Activated naive CD8-positive, alpha-beta T cell treated with anti-CD3 and anti-CD28 coated beads, Interleukin-2, amount 50 U/mL, for 24 hours (primary cell): ENCODE data around the gene AFAP1.

Source experiments
- ATAC-seq: fragments of 150-1000 bp; cut with Tn5 transposase; one replicate; pipeline ENCODE4 v1.10.0; 2021
- DNase-seq: peaks from one replicate; pipeline ENCODE4 v3.0.0; 2021
- H3K27ac Mint-ChIP-seq: one replicate; pipeline ENCODE4 v1.8.0; 2021; ENCODE audit warnings: mild to moderate bottlenecking, mixed read lengths
- H3K27me3 Mint-ChIP-seq: one replicate; pipeline ENCODE4 v1.8.0; 2021; ENCODE audit warnings: mixed read lengths
- H3K36me3 Mint-ChIP-seq: one replicate; pipeline ENCODE4 v1.8.0; 2021; ENCODE audit warnings: low read depth, mixed read lengths
- H3K4me1 Mint-ChIP-seq: one replicate; pipeline ENCODE4 v1.8.0; 2021; ENCODE audit warnings: mixed read lengths
- H3K4me3 Mint-ChIP-seq: one replicate; pipeline ENCODE4 v1.8.0; 2021; ENCODE audit warnings: mild to moderate bottlenecking, moderate library complexity, mixed read lengths
- H3K9me3 Mint-ChIP-seq: one replicate; pipeline ENCODE4 v1.8.0; 2021; ENCODE audit warnings: mixed read lengths

AFAP1 gene

GRCh38 chr4:7868892-7869471, 70.7 kb downstream of the AFAP1 start:
- ATAC-seq (no peak), DNase-seq (no peak)
- no peak overlapping the region for H3K4me3 Mint-ChIP-seq
- H3K36me3 Mint-ChIP-seq = peaks cover 8% of the 10 kb centered on the region
- H3K27ac Mint-ChIP-seq = peak overlapping the region; percentile 53
- H3K9me3 Mint-ChIP-seq = peaks cover 4% of the 10 kb centered on the region
- H3K4me1 Mint-ChIP-seq = peaks cover 23% of the 10 kb centered on the region
- peaks cover 1% of the 10 kb centered on the region for H3K27me3 Mint-ChIP-seq

DNA sequence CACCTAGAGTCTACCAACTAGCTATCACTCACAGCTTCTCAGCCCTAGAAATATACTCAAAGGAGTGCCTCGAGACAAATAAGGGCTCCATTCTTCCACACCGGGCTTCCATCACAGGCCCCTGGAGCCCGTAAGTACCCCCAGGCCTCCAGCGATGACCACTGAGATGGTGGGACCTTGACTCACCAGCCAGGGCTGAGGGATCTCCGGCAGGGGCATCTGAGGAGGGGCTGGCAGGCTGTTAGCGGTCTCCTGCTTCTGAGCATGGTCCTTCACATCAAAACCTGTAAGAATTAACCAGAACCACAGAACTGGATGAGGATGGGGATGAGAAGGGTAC, 71.3 kb downstream of the AFAP1 start:
- Mint-ChIP-seq H3K36me3 (peaks cover 8% of the 10 kb centered on the region), H3K9me3 (peaks cover 8% of the 10 kb centered on the region), H3K4me1 (peaks cover 21% of the 10 kb centered on the region), H3K4me3 (no peak overlapping the region), H3K27ac (peak overlapping the region; percentile 53), H3K27me3 (peaks cover 4% of the 10 kb centered on the region)
- no peak for ATAC-seq
- no peak for DNase-seq

DNA sequence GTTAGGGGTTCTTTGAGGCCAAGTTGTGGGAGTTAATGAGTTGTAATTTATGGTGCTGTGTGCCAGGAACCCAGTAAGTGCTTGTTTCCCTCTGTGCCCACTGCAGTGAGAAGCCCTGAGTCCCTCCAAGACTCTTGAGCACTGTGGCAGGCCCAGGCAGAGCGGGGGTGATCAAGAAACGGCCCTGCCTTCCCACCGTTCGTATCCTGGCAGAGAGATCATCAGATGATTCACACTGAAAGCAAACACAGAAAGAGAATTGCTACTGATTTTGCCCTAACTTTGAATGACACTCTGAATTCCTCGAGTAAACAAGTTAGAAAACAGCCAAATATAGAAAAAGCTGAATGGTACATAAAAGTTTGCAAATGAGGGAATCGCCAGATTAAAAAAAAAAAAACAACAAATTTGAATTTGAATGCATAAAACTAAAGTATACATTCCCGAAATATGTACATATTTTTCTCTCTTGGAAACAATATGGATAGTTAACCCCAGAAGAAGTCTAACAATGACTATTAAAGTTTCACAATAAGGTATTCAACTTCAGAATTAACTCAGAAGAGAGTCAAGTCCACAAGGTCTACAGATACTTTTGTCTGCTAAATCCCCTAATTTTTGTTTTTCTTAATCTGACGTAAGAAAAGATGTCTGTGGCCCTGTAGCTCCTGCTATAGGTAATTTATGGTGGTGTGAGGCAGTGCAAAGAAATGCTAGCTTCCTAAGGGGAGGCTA, 71.8 kb downstream of the AFAP1 start:
- DNase-seq (no peak), ATAC-seq (peak; percentile 13)
- Mint-ChIP-seq H3K4me3 (no peak overlapping the region), H3K4me1 (peaks cover 21% of the 10 kb centered on the region), H3K9me3 (peaks cover 8% of the 10 kb centered on the region), H3K36me3 (peaks cover 8% of the 10 kb centered on the region), H3K27me3 (peaks cover 4% of the 10 kb centered on the region), H3K27ac (peak overlapping the region; percentile 43)

DNA sequence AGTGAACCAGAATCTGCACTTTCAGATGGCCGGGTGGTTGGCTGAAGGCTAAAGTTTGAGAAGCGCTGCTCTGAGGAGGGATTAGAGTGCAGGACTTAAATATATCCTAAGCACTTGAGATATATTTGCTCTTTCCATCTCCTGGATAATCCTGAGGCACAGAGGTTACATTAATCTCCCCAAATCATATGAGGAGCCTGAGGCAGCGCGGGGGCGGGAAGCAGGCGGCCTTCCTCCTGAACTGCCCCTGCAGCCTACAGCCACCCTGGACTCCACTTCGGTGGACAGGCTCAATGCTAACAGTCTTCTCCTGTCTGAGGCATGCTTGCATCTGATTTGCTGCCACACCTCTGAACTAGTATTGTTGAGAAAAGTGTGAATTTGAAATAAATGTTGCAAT, 72.5 kb downstream of the AFAP1 start:
- ATAC-seq (no peak), DNase-seq (no peak)
- H3K4me3 Mint-ChIP-seq = no peak overlapping the region
- H3K36me3 Mint-ChIP-seq = peaks cover 8% of the 10 kb centered on the region
- H3K27ac Mint-ChIP-seq = no peak overlapping the region
- H3K9me3 Mint-ChIP-seq = peaks cover 8% of the 10 kb centered on the region
- peaks cover 4% of the 10 kb centered on the region for H3K27me3 Mint-ChIP-seq
- peaks cover 21% of the 10 kb centered on the region for H3K4me1 Mint-ChIP-seq

DNA sequence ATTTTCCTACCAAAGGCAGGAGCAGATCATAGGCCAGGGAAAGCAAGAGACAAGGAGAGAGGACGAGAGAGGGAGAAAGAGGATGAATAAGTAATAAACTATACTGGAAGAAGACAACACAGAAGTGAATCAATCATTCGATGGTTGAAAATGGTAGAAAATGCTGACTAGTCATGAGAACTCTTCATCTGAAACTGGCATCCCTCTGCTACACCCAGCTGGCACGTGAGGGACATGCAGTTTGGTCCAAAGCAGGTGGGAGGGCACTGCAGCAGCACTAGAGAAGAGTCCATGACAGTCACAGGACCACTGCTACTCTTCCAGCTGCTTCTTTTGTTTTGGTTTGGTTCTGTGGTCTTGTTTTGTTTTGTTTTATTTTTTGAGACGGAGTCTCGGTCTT, 74.1 kb downstream of the AFAP1 start:
- Mint-ChIP-seq H3K27ac (no peak overlapping the region), H3K27me3 (peaks cover 4% of the 10 kb centered on the region), H3K9me3 (peaks cover 8% of the 10 kb centered on the region), H3K4me1 (peaks cover 21% of the 10 kb centered on the region), H3K36me3 (peaks cover 8% of the 10 kb centered on the region), H3K4me3 (no peak overlapping the region)
- ATAC-seq = no peak
- no peak for DNase-seq

DNA sequence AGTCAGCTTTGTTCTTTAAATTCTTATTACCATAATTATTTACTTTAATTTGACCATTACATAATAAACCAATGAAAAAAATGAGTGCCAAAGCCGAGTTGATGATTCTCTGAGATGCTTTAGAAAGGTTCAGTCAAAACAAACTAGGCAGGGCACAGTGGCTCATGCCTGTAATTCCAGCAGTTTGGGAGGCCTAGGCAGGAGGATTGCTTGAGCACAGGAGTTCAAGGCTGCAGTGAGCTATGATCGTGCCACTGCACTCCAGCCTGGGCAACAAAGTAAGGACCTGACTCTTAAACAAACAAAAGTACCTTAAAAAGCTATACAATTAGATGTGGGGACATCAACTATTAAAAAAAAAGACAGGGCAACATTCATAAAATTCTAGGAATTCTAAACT, 75.0 kb downstream of the AFAP1 start:
- peaks cover 8% of the 10 kb centered on the region for H3K36me3 Mint-ChIP-seq
- H3K4me3 Mint-ChIP-seq = no peak overlapping the region
- no peak overlapping the region for H3K27ac Mint-ChIP-seq
- no peak for ATAC-seq
- H3K9me3 Mint-ChIP-seq = peaks cover 8% of the 10 kb centered on the region
- peaks cover 21% of the 10 kb centered on the region for H3K4me1 Mint-ChIP-seq
- DNase-seq = no peak
- peaks cover 4% of the 10 kb centered on the region for H3K27me3 Mint-ChIP-seq

DNA sequence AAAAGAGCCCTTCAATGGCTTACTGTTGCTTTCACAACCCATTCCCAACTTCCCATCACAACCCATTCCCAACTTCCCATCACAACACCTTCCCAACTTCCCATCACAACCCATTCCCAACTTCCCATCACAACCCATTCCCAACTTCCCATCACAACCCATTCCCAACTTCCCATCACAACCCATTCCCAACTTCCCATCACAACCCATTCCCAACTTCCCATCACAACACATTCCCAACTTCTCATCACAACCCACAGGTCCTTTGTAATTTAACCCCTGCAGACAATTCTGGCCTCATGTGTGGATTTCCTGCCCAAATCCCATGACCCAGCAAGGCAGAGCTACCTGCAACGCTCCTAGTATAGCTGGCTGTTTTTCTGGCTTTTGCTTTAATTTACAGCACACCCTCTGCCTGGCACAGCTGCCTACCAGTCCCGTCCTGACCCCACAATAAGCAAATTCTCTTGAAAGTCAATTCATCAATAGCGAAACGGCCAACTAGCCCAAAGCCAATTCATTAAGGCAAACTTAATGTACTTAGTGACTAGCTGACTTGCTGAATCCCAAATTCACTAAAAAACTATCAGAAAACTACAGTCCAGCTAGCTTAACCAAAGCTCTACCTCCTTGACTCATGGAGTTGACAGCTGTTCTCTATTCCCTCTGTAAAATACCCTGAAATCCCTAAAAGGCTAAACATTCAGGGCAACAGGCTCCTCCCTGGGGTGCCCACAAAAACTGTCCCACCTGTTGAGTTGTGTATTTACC, 75.6 kb downstream of the AFAP1 start:
- Mint-ChIP-seq H3K27ac (peak overlapping the region; percentile 87), H3K27me3 (peaks cover 4% of the 10 kb centered on the region), H3K4me3 (peak overlapping the region; percentile 58), H3K9me3 (peaks cover 8% of the 10 kb centered on the region), H3K4me1 (peaks cover 21% of the 10 kb centered on the region), H3K36me3 (peaks cover 8% of the 10 kb centered on the region)
- DNase-seq = no peak
- peak; percentile 69 for ATAC-seq

DNA sequence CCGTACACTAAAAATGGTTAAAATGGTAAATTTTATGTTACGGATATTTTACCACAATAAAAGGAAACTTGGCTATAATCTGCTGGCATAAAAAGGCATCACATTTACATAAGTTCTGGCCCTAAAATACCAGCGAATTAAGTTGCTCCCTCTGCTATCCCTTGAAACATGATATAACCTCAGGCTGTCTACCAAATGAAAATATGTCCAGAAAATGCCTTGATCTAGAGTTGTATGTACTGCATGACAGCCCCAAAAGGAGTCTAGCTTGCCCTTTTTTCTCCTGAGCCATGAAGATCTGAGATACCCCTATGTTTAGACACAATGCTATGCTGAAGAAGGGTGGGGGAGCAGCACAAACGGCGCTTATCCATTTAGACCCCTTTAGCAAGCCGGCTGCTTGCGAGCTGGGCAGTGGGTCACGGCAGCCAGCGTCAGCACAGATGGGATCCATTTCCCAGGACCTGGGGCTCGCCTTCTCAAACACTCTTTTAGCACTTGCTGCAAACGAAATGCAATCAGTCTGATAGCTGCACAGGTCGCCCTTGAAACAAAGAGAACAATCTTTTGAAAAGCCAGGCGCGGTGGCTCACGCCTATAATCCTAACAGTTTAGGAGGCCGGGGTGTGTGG, 77.0 kb downstream of the AFAP1 start:
- DNase-seq (no peak), ATAC-seq (no peak)
- peaks cover 19% of the 10 kb centered on the region for H3K4me1 Mint-ChIP-seq
- H3K27ac Mint-ChIP-seq = no peak overlapping the region
- H3K36me3 Mint-ChIP-seq = peaks cover 8% of the 10 kb centered on the region
- peaks cover 8% of the 10 kb centered on the region for H3K9me3 Mint-ChIP-seq
- no peak overlapping the region for H3K4me3 Mint-ChIP-seq
- peaks cover 4% of the 10 kb centered on the region for H3K27me3 Mint-ChIP-seq

- DNase-seq (no peak), ATAC-seq (no peak)
- peaks cover 4% of the 10 kb centered on the region for H3K27me3 Mint-ChIP-seq
- peaks cover 8% of the 10 kb centered on the region for H3K9me3 Mint-ChIP-seq
- H3K4me3 Mint-ChIP-seq = no peak overlapping the region
- H3K4me1 Mint-ChIP-seq = peaks cover 25% of the 10 kb centered on the region
- H3K27ac Mint-ChIP-seq = no peak overlapping the region
- H3K36me3 Mint-ChIP-seq = peaks cover 8% of the 10 kb centered on the region
These were observed 78.2 kb downstream of the AFAP1 start for GRCh38 chr4:7861440-7861881.

- Mint-ChIP-seq H3K27me3 (peaks cover 4% of the 10 kb centered on the region), H3K36me3 (peaks cover 8% of the 10 kb centered on the region), H3K9me3 (peaks cover 8% of the 10 kb centered on the region), H3K4me1 (peaks cover 33% of the 10 kb centered on the region), H3K4me3 (no peak overlapping the region), H3K27ac (no peak overlapping the region)
- DNase-seq (no peak), ATAC-seq (no peak)
These were observed 79.0 kb downstream of the AFAP1 start for GRCh38 chr4:7860600-7861163.

DNA sequence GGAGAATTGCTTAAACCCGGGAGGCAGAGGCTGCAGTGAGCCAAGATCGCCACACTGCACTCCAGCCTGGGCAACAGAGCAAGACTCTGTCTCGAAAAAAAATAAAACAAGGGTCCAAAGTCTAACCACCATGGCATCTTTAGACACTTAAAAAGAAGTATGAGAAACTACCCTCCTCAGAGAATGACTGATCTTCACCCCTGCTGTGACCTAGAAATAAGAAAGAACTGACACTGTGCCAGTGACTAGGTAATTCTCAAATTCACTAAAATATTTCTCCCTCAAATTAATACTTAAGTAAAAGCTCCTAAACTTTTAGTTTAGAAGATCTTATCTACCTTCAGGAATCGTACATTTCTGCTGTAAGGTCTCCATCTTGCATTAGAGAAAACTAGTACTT, 80.3 kb downstream of the AFAP1 start:
- H3K4me3 Mint-ChIP-seq = no peak overlapping the region
- H3K27me3 Mint-ChIP-seq = peaks cover 4% of the 10 kb centered on the region
- peaks cover 46% of the 10 kb centered on the region for H3K4me1 Mint-ChIP-seq
- H3K36me3 Mint-ChIP-seq = peaks cover 6% of the 10 kb centered on the region
- peaks cover 8% of the 10 kb centered on the region for H3K9me3 Mint-ChIP-seq
- DNase-seq = no peak
- no peak for ATAC-seq
- H3K27ac Mint-ChIP-seq = no peak overlapping the region

DNA sequence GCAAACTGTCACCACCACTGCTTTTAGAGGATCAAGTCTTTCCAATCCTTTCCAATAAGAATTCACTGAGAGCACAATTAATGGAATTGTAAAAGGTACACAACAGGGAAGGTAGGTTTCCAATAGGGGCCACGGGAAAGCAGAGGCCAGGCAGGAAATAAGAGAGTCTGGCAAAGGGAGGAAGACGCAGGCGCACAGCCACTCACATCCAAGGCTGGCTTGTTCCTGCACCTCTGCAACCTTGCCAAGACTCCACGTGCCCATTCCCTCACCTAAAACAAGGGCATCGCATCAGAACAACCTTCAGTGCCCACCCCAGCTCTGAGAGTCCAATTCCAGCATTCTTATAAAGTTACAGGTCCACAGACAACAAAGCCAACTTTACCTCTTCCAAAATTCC, 81.2 kb downstream of the AFAP1 start:
- DNase-seq = no peak
- Mint-ChIP-seq H3K4me1 (peaks cover 48% of the 10 kb centered on the region), H3K27me3 (no peaks in the 10 kb centered on the region), H3K9me3 (no peaks in the 10 kb centered on the region), H3K27ac (no peak overlapping the region), H3K36me3 (peaks cover under 1% of the 10 kb centered on the region), H3K4me3 (no peak overlapping the region)
- no peak for ATAC-seq

DNA sequence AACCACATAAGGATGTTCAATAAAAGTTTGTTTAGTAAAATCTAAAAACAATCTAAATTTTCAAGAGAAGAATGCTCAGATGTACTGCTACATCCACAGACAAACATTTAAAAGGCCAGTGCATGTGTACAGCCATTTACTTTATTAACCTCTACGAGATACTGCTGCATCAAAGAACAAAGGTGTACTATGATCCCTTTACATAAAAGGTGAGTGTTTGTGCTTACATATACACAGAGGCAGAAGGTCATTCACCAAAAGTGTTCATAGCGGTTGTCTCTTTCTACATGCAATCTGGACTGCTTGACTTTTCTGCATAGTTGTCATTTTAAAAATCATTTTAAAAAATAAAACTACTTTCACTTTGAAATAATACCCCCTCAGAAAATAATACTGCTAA, 81.7 kb downstream of the AFAP1 start:
- Mint-ChIP-seq H3K27ac (no peak overlapping the region), H3K27me3 (no peaks in the 10 kb centered on the region), H3K36me3 (peaks cover 2% of the 10 kb centered on the region), H3K9me3 (no peaks in the 10 kb centered on the region), H3K4me1 (peaks cover 51% of the 10 kb centered on the region), H3K4me3 (no peak overlapping the region)
- DNase-seq (no peak), ATAC-seq (no peak)

- H3K9me3 Mint-ChIP-seq = no peaks in the 10 kb centered on the region
- H3K27me3 Mint-ChIP-seq = no peaks in the 10 kb centered on the region
- no peak for DNase-seq
- H3K36me3 Mint-ChIP-seq = peaks cover 2% of the 10 kb centered on the region
- peak overlapping the region; percentile 68 for H3K27ac Mint-ChIP-seq
- ATAC-seq = peak; percentile 53
- peaks cover 58% of the 10 kb centered on the region for H3K4me1 Mint-ChIP-seq
- peak overlapping the region; percentile 47 for H3K4me3 Mint-ChIP-seq
These were observed 82.4 kb downstream of the AFAP1 start for GRCh38 chr4:7857238-7857701.
